Measurements from ENCODE around the gene PPP2R2D.
"Not testable (repeated sequence)": the region's sequence is repeated elsewhere in the genome, so short reads cannot be mapped to it uniquely, and the experiment has no call there.

The PPP2R2D gene

DNA sequence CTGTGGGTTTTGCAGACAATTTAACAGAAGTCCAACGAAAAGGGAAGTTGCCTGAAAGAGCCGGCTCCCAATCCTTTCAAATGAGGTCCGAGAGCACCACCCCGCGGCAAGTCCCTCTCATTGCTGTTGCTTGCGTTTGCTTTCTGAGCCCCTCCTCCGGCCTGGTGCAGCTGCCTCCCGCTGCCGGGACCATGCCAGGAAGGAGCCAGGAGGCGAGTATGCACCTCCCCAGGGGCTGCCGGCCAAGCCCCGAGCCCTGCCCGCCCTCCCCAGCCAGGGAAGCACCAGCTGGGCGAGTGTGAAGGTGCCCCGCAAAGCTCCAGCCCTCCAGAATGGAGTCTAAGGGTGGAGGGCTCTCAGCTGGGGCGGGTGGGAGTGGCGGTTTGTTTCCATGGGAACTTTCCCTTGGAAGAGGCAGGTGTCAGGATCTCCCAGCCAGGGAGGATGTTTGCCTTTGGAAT, 25.8 kb upstream of the PPP2R2D start:
- Mint-ChIP-seq H3K27ac (no peak overlapping the region), H3K4me3 (no peak overlapping the region)

DNA sequence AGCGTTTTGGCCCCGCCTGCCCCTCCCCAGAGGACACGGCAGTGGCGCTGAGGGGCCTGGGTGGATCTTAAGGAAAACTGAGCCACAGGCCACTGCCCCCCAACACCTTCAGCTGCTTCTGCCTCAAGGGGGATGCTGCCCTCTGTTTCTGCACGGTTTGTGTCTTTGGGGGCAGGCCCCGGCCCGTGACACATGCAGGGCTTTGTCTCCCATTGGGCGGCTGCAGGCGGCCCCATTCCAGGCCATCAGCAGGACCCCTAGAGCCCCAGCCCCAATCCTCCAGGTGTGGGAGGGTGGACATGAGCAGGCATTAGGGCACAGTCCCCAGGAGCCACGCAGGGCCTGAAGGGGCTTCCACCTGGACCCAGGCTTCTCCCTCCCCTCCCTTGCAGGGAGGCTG, 25.3 kb upstream of the PPP2R2D start:
- H3K9me3 Mint-ChIP-seq, result no peaks in the 10 kb centered on the region
- peaks cover 4% of the 10 kb centered on the region for H3K4me1 Mint-ChIP-seq (ENCODE audit: low read depth)
- H3K4me3 Mint-ChIP-seq, result no peak overlapping the region
- H3K36me3 Mint-ChIP-seq (ENCODE audit: low read depth), result no peaks in the 10 kb centered on the region
- peaks cover 5% of the 10 kb centered on the region for H3K27me3 Mint-ChIP-seq (ENCODE audit: low read depth)
- no peak overlapping the region for H3K27ac Mint-ChIP-seq

More for the DNA sequence above, 25.8 kb upstream of the PPP2R2D start:
- Mint-ChIP-seq H3K4me1 (ENCODE audit: low read depth) (peaks cover 4% of the 10 kb centered on the region), H3K27me3 (ENCODE audit: low read depth) (peaks cover 5% of the 10 kb centered on the region), H3K36me3 (ENCODE audit: low read depth) (no peaks in the 10 kb centered on the region), H3K9me3 (no peaks in the 10 kb centered on the region)

DNA sequence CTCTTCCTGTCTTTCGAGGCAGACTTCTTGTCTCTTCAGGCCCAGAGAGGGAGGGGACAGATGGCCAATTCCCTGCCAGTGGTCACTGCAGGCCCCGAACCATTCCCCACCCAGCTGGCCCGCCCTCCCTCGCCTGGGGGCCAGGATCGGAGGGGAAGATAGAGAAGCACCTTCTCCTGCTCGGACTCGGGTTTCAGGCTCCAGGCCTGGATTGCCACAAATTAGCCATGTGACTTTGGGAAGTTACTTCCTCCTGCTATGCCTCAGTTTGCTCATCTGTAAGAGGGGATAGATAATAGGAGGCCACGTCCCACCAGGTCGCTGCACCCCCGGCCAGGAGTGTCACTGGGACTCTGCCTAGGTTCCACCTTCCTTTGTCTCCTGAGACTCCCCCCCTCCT, 24.8 kb upstream of the PPP2R2D start:
- no peaks in the 10 kb centered on the region for H3K36me3 Mint-ChIP-seq (ENCODE audit: low read depth)
- H3K4me3 Mint-ChIP-seq, result no peak overlapping the region
- peaks cover 4% of the 10 kb centered on the region for H3K4me1 Mint-ChIP-seq (ENCODE audit: low read depth)
- no peak overlapping the region for H3K27ac Mint-ChIP-seq
- H3K9me3 Mint-ChIP-seq, result no peaks in the 10 kb centered on the region
- peaks cover 5% of the 10 kb centered on the region for H3K27me3 Mint-ChIP-seq (ENCODE audit: low read depth)

DNA sequence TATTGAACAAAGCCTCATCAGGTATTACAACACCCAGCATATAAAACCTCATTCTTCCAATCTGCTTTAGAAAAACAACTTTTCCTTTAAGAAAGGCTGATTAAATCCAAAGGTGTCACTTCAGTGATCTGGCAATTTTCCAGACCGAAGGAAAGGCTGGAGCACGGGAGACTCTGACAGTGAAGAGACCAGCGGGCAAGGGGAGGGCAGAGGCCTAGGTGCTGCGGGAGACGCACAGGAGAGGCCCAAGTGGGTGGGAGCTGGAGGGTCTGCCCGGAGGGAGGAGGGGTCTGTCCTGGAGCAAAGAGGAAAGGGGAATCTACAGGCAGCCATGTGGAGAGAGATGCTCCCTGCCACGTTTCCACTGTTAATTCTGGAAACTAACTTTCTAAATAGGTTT, 24.3 kb upstream of the PPP2R2D start:
- H3K4me1 Mint-ChIP-seq (ENCODE audit: low read depth), result peaks cover 4% of the 10 kb centered on the region
- no peaks in the 10 kb centered on the region for H3K36me3 Mint-ChIP-seq (ENCODE audit: low read depth)
- no peak overlapping the region for H3K4me3 Mint-ChIP-seq
- no peaks in the 10 kb centered on the region for H3K9me3 Mint-ChIP-seq
- peaks cover 5% of the 10 kb centered on the region for H3K27me3 Mint-ChIP-seq (ENCODE audit: low read depth)
- H3K27ac Mint-ChIP-seq, result no peak overlapping the region

DNA sequence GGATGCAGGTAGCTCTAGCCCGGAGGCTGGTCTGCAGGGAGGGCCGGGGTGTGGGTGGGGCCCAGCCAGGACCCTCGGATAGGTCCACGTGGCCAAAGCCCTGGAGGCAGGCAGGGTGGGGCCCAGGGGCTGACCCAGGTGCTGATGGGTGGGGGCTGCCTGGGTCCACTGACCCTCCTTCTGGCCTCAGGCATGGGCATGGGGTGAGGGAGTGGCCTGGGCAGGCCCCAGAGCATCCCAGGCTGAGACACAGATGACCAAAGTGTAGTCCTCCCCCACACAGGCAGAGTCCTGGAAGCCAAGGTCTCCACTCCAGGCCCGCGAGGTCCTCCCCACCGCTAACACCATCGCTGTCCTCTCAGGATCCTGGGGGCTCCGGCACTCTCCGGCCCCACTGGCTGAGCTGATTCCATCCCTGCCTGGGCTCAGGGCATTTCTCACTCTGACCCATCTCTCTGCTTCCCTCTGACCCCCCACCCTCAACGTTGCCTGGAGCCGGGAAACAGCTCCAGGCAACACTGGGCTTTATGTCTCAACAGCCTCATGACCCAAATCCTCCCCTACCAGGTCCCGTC, 20.7 kb upstream of the PPP2R2D start:
- H3K4me3 Mint-ChIP-seq, result no peak overlapping the region
- no peak overlapping the region for H3K27ac Mint-ChIP-seq
- no peaks in the 10 kb centered on the region for H3K36me3 Mint-ChIP-seq (ENCODE audit: low read depth)

DNA sequence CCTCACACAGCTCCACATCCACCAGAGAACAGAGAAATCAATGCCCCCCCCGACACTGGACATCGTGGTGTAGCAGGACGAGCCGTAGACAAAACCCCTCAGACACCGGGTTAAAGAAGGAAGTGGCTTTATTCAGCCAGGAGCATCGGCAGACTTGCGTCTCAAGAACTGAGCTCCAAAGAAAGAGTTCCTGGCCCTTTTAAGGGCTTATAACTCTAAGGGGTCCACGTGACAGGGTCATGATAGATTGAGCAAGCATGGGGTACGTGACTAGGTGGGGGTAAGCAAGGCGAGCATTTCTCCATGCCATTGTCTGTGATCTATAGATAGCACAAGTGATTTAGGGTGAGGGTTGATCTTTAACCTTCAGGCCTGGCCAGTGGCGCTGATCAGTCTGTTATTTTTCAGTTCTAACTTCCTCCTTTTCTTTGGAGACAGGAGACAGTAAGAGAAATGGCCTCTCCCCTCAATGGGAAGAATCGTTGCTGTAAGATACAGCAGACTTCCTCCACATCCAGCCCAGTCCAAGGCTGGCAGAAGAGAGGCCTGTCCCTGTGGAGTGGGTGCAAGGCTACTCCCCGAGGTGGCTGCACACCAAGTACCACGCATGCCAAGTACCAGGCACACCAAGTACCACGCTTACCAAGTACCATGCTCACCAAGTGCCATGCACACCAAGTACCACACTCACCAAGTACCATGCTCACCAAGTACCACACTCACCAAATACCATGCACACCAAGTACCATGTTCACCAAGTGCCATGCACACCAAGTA, 19.5 kb upstream of the PPP2R2D start:
- H3K27me3 Mint-ChIP-seq (ENCODE audit: low read depth), result peaks cover 3% of the 10 kb centered on the region
- H3K27ac Mint-ChIP-seq, result no peak overlapping the region
- H3K4me1 Mint-ChIP-seq (ENCODE audit: low read depth), result peaks cover 2% of the 10 kb centered on the region
- no peaks in the 10 kb centered on the region for H3K9me3 Mint-ChIP-seq
- H3K36me3 Mint-ChIP-seq (ENCODE audit: low read depth), result no peaks in the 10 kb centered on the region
- no peak overlapping the region for H3K4me3 Mint-ChIP-seq

More for the DNA sequence above, 20.7 kb upstream of the PPP2R2D start:
- Mint-ChIP-seq H3K27me3 (ENCODE audit: low read depth) (no peaks in the 10 kb centered on the region), H3K4me1 (ENCODE audit: low read depth) (no peaks in the 10 kb centered on the region), H3K9me3 (no peaks in the 10 kb centered on the region)

DNA sequence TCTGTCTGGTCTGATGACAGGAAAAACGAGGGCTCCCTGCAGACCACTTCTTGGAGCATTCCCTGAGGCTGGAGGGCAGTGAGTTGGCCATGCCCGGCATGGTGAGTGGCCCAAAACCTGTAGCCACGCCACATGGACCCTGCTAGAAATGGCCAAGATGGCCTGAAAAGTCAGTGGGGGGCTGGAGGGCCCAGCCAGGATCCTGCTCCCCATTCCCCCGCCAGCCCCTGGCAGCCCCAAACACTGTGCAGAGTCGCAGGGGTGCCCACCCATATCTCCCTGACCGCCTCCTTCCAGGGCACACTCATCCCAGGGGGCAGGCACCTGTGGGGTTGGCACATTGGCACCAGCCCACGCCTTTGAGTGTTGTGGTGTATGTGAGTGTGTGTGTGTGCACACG, 18.7 kb upstream of the PPP2R2D start:
- peaks cover 2% of the 10 kb centered on the region for H3K4me1 Mint-ChIP-seq (ENCODE audit: low read depth)
- H3K36me3 Mint-ChIP-seq (ENCODE audit: low read depth), result no peaks in the 10 kb centered on the region
- H3K27ac Mint-ChIP-seq, result no peak overlapping the region
- H3K27me3 Mint-ChIP-seq (ENCODE audit: low read depth), result peaks cover 6% of the 10 kb centered on the region
- no peak overlapping the region for H3K4me3 Mint-ChIP-seq
- H3K9me3 Mint-ChIP-seq, result no peaks in the 10 kb centered on the region

DNA sequence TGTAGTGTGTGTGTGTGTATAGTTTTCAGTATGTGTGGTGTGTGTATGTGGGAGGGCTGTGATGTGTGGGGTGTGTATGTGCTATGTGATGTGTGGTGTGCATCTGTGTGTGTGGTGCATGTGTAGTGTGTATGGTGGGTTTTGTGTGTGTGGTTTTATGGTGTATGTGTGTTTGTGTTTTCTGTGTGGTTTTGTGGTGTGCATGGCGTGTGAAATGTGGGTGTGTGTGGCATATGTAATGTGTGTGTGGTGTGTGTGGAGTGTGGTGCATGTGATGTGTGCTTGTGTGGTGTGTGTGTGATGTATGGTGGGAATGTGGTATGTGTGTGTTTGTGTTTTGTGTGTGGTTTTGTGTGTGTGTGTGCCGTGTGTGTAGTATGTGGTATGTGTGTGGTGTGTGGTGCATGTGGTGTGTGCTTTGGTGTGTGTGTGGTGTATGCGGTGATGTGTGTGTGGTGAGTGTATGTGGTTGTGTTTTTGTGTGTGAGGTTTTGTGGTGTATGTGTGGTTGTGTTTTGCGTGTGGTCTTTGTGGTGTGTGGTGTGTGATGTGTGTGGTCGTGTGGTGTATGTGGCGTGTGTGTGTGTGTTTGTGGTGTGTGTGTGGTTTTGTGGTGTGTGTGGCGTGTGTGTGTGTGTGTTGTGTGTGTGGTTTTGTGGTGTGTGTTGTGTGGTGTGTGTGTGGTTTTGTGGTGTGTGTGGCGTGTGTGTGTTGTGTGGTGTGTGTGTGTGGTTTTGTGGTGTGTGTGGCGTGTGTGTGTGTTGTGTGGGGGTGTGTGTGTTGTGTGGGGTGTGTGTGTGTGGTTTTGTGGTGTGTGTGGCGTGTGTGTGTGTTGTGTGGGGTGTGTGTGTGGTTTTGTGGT, 18.0 kb upstream of the PPP2R2D start:
- Mint-ChIP-seq H3K4me1 (ENCODE audit: low read depth) (peaks cover 2% of the 10 kb centered on the region), H3K27ac (no peak overlapping the region), H3K36me3 (ENCODE audit: low read depth) (no peaks in the 10 kb centered on the region), H3K4me3 (no peak overlapping the region), H3K27me3 (ENCODE audit: low read depth) (peaks cover 10% of the 10 kb centered on the region), H3K9me3 (no peaks in the 10 kb centered on the region)

DNA sequence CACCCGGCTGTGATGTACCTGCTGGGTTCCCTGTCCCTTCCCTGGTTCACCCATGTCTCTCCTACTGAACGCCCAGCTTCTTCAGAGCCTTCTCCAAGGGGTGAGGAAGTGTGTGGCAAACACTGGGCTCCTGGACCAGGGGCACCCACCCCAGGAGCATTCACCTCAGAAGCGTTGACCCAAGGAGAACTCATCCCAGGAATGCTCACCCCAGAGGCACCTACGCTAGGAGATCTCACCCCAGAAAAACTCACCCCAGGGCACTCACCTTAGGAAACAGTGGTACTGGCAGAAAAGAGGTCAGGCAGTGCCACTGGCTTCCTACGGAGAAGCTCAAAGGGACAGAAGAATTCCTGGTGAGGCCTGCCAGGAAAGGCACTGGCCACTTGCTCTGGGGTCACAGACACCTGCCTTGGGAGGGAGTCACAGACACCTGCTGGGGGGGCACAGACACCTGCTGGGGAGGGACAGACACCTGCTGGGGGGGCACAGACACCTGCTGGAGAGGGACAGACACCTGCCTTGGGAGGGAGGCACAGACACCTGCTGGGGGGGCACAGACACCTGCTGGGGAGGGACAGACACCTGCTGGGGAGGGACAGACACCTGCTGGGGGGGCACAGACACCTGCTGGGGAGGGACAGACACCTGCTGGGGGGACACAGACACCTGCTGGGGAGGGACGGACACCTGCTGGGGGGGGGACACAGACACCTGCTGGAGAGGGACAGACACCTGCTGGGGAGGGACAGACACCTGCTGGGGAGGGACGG, 17.0 kb upstream of the PPP2R2D start:
- Mint-ChIP-seq H3K27ac (peak overlapping the region; percentile 18), H3K27me3 (ENCODE audit: low read depth) (peaks cover 14% of the 10 kb centered on the region)
- not testable (repeated sequence) for H3K9me3 Mint-ChIP-seq; H3K4me3 Mint-ChIP-seq; H3K36me3 Mint-ChIP-seq (ENCODE audit: low read depth); H3K4me1 Mint-ChIP-seq (ENCODE audit: low read depth)

DNA sequence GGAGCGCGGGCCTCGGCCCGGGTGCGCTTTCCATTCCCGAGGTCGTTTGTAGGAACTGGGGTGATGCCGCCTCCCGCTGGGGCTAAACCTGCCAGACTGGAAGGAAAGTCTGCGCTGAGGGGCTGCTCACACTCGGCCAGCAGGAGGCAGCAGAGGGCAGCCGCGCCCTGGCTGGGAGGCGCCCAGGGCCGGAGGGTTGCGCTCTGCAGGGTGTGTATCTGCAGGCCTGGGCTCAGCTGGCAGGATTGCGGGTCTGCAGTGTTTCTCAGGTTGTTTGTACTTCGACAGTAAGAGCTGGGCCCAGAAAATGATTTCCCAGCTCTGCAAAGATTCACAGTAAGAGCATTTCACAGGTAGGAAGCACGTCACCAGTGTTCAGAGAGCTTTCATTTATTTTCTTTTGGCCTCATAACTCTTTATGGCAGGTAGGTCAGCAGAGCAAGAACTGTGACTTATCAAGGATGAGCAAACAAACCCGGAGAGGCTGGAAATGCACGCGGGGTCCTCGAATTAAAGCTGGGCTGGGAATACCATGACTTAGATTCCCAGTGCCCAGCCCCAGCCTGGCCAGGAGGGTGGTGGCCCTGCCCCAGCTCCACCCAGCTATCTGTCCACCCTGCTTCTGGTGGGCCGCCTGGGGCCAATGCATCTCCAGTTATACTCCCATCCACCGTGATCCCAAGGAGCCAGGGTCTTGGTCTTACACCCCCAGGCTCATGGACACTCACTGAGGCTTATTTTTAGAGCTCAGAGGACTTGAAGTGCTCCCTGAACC, 15.2 kb upstream of the PPP2R2D start:
- Mint-ChIP-seq H3K36me3 (ENCODE audit: low read depth) (no peaks in the 10 kb centered on the region), H3K27me3 (ENCODE audit: low read depth) (peaks cover 14% of the 10 kb centered on the region), H3K9me3 (no peaks in the 10 kb centered on the region), H3K4me3 (no peak overlapping the region), H3K4me1 (ENCODE audit: low read depth) (peaks cover 2% of the 10 kb centered on the region), H3K27ac (no peak overlapping the region)

DNA sequence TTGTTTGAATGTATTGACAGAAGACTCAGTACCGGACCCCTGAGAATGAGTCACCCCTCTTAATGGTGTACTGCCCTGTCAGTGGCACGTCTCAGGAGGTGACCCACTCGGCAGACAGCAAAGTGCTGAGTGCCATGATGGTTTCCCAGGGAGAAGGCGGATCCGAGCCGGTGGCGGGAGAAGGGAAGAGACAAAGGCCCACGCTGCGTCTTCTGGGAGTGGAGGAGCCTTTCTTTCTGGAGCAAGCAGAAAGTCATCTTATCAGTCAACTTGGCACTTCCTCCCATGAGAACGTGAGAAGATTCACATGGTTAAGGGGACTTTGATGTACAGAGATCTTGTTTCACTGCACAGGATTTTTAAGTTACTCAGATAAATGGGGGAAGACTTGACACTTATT, 14.6 kb upstream of the PPP2R2D start:
- Mint-ChIP-seq H3K9me3 (no peaks in the 10 kb centered on the region), H3K4me3 (no peak overlapping the region), H3K27me3 (ENCODE audit: low read depth) (peaks cover 14% of the 10 kb centered on the region), H3K27ac (no peak overlapping the region), H3K36me3 (ENCODE audit: low read depth) (no peaks in the 10 kb centered on the region), H3K4me1 (ENCODE audit: low read depth) (peaks cover 2% of the 10 kb centered on the region)

DNA sequence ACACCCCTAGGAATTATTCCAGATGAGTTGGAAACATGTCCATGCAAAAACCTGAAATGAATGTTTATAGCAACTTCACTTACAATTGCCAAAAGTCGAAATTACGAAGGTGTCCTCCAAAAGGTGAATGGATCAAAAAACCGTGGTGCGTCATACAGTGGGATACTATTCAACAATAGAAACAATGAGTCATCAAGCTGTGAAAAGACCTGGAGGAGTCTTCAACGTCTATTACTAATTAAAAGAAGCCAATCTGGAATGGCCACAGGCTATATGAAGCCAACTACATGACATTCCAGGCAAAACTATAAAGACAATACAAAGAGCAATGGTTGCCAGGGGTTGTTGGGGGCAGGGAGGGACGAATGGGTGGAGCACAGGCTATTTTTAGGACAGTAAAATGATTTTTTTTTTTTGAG, 12.6 kb upstream of the PPP2R2D start:
- H3K27me3 Mint-ChIP-seq (ENCODE audit: low read depth), result peaks cover 14% of the 10 kb centered on the region
- peaks cover 2% of the 10 kb centered on the region for H3K4me1 Mint-ChIP-seq (ENCODE audit: low read depth)
- H3K9me3 Mint-ChIP-seq, result no peaks in the 10 kb centered on the region
- H3K36me3 Mint-ChIP-seq (ENCODE audit: low read depth), result no peaks in the 10 kb centered on the region
- H3K27ac Mint-ChIP-seq, result no peak overlapping the region
- H3K4me3 Mint-ChIP-seq, result no peak overlapping the region

DNA sequence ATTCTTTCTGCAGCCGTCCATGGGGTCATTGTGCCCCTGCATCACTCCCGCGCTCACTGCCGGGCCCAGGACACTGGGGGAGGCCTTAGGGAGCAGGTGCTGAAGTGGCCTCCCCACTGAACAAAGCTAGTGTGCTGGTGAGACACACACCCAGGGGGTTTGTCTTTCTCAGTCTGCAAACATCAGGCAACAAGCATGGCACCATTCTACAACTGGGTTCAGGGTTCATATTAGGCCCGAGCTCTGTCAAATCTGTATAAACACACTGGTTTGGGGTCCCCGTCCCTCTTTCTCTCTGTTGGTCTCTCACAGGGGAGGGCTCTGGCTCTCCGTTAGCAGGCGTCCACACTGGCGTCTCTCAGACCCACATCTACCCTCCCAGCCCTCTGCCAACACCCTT, 11.1 kb upstream of the PPP2R2D start:
- H3K36me3 Mint-ChIP-seq (ENCODE audit: low read depth), result no peaks in the 10 kb centered on the region
- peaks cover 2% of the 10 kb centered on the region for H3K4me1 Mint-ChIP-seq (ENCODE audit: low read depth)
- H3K4me3 Mint-ChIP-seq, result no peak overlapping the region
- H3K9me3 Mint-ChIP-seq, result no peaks in the 10 kb centered on the region
- peaks cover 14% of the 10 kb centered on the region for H3K27me3 Mint-ChIP-seq (ENCODE audit: low read depth)
- no peak overlapping the region for H3K27ac Mint-ChIP-seq

All from T-helper 1 cell treated with Interleukin-12 subunit alpha and Interleukin-12 subunit beta and Interleukin-4 antibody, amounts not matched to agents 30 μg/mL and 1 μg/mL, for 36 hours (primary cell).